T-helper 9 cell (primary cell): ENCODE data around the gene LCA5L.
A peak's percentile ranks its signal among the peaks of the same experiment; 100 is the strongest.
"Not testable (repeated sequence)": the region's sequence is repeated elsewhere in the genome, so short reads cannot be mapped to it uniquely, and the experiment has no call there.

Experiments used
- DNase-seq: peaks from one replicate; pipeline ENCODE4 v3.0.0-alpha.2; 2020

The LCA5L gene

DNA sequence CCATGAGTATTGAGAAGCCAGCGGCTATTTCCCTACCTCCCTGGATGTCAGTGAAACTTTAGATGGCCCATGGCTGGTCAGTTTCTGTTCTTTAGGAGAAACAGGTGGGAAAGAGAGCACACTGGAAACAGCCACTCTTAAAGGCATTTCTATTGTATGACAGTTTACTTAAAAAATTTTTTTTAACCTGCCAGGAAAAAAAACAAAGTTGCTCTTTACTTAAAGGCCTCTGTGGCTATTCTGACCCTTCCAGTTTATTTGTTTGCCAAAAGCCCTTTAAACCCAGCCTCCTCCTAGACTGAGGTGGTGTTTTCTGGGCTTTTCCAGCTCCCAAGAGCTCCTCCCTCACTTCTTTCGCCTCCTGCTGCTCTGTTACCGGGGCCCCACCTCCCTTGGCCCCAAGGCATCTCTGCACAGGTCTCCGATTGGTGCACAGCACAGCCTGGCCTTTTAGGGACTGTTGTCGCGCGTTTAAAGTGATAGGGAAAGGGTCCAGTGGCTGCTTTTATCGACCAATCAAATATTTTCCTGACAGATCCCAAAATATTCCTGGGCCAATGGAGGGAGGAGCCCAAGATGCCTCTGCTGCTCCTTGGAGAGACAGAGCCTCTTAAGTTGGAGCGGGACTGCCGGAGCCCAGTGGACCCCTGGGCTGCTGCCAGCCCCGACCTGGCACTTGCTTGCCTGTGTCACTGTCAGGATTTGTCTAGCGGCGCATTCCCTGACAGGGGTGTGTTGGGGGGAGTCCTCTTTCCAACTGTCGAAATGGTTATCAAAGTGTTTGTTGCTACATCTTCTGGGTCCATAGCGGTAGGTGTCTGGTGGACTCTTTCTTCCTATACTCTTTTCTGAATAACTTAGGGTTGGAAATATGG, 6.0 kb upstream of the LCA5L start, which contains the start of gene SH3BGR:
Gene SH3BGR, plus strand, starts transcription at position 639 of the 875 bp plus-strand sequence. Its CDS starts 127 bp downstream, at position 766.
- DNase-seq = no peak

DNA sequence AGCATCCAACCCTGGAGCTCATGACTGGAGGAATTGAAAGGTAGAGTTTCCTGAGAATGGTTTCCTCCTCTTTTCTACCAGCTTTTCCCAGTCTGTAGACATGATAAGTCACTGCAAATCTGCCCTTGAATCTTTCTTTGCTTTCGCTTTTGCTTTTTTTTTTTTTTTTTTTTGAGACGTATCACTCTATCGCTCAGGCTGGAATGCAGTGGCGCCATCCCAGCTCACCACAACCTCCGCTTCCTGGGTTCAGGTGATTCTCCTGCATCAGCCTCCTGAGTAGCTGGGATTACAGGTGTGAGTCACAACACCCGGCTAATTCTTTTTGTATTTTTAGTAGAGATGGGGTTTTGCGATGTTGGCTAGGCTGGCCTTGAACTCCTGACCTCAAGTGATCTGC, 1.7 kb upstream of the LCA5L start:
- DNase-seq = no peak

DNA sequence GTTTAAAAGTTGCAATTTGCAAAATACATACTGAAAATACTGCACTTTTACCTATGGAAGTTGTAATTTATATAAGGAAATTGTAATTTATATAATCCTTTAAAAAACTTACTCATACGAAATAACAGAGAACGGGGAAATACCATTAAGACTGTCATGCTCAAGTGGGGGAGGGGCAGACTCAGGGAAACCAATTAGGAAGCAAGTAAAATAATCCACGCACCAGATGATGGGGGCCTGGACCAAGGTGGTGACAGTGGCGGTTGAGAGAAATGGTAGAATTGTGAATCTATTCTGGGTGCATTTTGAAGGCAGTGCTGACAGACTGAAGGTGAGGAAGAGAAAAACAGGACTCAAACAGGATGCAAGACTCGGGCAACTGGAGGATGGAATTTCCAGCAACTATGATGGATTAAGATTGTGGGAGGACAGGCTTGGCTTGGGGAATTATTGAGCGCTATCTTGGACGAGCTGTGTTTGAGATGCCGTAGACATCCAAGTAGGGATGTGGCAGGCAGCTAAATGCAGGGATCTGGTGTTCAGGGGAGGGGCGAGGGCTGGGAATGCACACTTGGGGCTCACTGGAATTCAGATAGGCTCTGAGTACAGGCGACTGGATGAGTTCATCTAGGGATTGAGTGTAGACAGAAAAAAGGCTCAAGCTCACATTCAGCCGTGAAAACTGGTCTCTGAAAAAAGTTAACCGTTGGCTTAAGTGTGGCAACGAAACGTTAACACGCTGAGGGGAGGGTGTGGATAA, 977 bp downstream of the LCA5L start:
- DNase-seq = no peak

DNA sequence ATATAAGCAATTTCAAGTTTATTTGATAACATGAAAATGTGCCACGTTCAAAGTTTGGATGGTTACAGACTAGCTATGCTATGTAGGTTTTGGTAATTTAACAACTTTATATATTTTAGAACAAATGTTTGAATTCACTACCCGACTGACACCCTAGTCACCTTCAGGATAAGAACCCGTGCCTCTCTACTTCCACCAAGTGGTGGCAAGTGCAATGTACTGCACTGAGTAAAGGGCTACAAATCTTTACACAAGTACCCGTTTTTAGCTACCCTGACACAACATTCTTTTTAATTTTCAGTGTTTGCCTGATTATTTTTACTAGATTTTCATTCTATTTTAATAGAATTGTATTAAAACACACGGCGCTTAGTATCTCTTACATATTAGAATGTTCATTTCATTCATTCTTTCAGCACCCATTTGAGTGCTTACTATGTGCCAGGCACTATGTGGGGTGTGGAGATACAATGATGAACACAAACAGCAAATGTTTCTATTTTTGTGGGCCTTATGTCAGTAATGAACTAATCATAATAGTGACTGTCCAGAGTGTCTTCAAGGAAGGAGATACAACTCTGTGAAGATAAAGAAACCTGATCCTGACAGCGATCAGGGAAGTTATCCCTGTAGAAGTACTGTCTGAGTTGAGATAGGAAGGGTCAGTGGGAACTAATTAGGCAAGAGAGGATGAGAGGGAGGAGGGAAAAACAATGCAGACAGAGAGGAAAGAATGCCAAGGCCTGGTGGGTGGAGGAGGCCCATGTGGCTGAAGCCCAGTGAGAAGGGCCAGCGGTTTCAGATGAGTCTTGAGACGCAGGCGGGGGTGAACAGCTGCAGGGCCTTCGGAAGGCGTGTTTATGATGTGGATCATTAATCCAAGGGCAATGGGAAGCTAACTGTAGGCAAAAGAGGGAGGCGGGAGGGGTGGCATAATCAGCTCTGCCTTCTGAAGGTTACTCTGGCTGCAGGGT, 3.8 kb downstream of the LCA5L start:
- peak; percentile 5 for DNase-seq

DNA sequence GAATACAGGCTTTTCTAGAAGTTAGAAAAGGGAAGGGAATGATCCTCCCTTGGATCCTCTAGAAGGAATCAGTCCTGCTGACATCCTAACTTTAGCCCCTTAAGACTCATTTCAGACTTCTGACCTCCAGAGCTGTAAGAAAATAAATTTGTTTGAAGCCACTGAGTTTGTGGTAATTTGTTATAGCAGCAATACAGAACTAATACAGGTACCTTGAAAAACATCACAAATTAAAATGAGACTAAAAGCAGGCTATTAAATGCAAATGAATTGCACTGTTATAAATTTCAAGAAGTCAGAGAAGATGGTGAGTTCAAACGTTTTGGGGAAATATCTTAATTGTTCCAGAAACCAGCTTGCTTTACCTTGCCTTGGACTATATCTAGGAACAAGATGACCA, 6.3 kb downstream of the LCA5L start:
- DNase-seq = no peak

DNA sequence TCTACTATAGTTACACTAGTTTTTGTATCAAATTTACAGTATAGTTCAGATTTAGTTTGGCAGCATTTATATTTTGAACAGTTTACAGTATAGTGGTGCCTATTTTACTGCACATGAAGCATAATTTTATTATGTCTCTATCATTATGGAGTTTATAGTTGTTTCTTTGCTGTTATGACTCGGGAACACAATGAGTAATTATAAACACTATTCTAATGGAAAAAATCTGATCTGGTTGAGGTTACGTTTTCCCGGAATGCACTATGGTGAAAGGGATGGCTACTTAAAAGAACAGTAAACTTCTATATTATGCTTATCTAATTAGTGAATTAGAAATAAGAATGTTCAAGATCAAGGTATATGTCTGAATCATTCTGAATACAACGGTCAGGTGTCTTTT, 10.6 kb downstream of the LCA5L start:
- no peak for DNase-seq

DNA sequence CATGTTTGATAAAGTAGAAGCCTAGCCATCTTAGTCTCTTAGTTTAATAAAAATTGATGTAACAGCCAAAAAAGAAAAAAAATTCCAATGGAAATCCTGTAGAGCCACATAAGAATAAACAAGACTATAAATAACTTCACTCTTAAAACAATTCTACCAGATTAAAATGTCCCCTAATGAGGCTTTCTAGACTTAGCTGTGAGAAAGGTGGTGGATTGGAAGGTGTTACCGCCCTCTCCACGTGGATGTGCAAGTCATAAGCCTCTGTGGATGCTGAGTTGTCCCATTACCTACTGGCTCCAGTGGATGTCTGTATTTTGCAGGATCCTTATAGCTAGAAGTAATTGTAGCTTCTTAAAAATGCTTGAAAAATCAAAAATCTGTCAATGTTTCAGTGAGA, 14.6 kb downstream of the LCA5L start:
- DNase-seq = no peak

DNA sequence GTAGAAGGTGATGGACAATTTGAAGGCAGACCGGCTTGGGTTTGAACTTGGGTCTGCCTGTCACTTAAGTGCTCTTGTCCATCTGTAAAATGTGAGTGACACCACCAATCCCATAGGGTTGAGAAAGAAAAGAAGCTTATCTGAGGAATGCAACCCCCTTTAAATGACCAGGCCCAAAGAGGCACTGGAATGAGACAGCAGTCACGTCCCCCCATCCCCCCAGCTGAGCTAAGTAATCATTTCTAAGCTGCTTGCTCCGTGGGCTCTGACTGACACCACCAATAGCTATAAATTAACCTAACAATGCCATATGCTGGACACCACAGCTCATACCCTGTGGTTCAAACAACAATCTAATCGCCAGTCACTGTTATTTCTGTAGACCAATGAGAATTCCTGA, 15.1 kb downstream of the LCA5L start:
- no peak for DNase-seq

DNA sequence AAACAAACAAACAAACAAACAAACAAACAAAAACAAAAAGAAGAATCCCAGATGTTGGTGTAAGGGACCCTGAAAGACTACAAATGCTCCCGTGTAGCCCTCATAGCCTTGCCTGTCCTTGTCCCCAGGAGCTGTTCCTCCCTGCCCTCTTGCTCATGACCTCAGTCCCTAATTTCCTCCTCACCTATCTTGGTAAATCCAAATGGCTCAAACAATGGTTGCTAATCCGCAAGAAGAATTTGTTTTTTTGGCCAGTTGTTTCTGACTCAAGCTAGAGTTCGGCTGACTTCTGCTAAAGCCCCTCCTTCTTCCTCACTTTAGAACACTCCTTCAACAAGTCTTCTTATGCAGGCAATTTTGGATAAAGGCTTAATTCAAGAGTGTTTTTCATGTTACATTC, 15.6 kb downstream of the LCA5L start:
- DNase-seq = no peak

DNA sequence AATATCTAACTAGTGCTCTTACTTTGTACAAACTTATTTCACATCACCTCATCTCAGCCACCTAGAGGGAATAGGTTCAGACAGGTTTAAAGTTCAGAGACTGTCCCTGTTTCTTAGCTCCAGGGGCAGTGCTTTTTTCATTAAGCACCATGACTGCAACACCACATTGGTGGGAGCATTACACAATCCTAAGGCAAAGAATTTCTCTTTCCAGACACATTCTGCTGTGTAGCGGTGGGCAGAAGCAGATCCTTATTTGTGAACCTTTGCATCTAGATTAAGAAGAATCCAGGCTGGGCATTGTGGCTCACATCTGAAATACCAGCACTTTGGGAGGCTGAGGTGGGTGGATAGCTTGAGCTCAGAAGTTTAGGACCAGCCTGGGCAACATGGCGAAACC, 16.1 kb downstream of the LCA5L start:
- DNase-seq = no peak

DNA sequence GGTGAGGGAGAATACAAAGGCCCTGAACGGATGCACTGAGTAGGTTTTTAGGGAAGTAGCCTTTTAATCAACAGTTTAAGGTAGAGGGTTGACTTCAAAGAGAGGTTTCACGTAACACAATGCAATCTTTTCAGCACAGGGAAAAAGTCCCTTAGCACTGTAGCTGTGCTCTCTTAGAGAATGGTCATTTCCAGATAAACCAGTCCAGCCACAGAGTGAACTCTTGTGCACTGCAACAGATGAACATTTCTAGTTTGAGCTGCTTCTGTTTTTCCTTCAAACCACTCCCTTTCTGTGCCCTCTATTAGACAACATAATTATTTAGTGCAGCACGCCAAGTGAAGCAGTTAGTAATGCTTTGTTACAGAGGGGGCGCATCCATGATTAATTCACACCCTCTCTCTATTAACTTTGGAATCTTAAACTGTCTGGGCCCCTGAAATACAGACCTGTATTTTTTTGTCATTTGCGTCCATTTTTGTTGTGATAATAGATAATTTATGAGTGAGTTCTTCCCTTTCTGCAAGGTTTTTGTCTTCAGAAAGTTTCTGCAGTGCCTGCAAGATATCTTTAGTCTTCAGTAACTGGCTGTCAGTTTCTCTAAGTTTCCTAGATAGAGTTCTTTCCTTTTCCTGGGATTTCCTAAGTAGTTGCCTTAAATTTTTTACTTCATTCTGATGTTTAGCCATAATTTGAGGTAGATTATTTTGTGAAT, 22.9 kb downstream of the LCA5L start:
- DNase-seq = no peak

DNA sequence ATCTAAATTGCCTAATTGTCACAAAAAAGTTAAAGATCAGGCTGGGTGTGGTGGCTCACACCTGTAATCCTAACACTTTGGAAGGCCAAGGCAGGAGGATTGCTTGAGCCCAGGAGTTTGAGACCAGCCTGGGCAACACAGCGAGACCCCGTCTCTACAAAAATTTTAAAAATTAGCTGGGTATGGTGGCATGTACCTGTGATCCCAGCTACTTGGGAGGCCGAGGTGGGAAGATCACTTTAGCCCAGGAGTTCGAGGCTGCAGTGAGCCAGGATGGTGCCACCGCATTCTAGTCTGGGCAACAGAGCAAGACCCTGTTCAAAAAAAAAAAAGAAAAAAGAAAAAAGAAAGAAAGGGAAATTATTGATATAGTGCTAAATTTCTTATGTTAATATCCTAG, 26.4 kb downstream of the LCA5L start:
- DNase-seq = not testable (repeated sequence)

DNA sequence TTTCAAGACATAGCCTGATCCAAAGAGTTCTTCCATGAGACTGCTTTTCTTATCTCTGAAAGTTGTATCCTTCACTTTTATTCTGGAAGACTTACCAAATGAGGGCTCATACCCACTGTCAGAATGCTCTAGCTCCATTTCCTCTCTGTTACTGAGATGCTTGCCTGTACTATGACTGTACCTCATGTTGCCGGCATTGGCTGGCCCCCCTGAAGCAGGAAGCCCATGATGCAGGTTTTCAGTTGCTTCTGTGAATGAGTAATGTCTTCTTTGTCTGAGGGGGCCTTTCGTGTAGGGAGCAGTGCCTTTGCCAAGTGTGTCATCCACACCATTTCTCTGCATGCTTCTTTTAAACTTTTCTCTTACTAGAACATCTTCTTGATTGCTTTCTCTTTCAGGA, 39.5 kb downstream of the LCA5L start:
- no peak for DNase-seq

DNA sequence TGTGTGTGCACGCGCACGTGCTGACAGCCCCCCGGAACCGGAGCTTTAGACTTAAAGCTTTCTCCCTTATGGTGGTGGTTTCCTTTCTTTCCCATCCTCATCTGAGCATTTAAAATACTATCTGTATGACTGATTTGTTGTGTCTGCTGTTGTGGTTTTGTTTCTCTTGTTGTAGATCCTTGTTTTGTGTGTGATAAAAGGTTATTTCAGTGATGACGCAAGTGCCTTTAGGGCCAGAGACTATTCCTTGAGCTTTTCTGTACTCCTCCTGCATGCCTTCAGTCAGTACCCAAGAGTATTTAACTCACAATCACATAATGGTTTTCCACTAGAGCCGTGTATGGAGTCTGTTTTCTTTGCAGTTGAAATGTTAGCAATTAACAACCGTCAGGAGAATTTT, 45.4 kb downstream of the LCA5L start:
- DNase-seq = no peak

DNA sequence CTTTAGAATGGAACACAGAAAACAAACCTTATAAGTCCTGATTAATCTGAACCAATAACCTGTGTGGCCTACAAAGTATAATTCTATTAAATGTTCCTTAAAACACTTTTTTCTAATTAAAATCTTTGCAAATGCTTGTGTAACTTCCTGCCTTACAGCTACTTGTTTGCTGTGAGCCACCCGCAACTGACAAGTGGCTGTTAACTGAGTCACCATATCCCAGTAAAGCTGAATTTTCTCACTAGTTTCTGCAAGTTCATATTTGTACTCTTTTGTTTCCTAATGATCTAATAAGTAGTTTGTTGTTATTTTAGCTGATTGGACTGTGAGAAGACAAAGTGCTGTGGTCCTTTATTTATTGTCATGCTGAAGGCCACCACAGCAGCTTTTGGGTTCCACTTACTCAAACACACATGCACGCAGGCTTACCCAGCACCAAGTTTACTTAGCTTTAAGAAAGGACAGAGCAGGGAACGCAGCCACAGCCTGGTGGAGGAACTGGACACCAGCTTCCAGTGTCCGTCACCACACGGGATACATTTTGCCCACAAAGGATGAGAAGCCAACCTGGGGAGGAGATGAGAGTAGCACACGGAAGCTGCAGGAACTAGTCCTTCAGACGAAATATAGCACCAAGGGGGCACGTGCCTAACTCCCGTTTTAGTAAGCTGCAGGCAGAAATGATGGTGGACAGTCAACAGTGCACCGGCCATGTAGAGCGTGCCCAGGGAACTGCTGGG, 47.8 kb downstream of the LCA5L start:
- DNase-seq = no peak

DNA sequence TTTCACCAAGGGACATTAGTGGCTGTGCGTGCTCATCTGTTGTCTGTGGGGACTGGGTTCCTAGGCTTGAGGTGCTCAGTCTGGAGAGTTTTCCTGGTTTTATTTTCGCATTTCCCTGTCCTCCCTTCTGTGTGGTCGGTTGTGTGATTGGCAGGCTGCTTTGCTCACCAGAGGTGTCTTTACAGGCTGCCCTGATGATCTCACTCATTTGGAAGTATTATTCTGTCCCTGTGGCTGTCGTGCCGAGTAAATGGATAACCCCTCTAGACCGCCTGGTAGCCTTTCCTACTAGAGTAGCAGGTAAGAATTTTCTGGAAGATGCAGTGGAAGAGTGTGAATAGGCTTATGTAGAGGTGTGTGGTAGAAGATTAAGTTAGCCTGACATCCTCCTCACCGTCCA, 52.6 kb downstream of the LCA5L start:
- no peak for DNase-seq

DNA sequence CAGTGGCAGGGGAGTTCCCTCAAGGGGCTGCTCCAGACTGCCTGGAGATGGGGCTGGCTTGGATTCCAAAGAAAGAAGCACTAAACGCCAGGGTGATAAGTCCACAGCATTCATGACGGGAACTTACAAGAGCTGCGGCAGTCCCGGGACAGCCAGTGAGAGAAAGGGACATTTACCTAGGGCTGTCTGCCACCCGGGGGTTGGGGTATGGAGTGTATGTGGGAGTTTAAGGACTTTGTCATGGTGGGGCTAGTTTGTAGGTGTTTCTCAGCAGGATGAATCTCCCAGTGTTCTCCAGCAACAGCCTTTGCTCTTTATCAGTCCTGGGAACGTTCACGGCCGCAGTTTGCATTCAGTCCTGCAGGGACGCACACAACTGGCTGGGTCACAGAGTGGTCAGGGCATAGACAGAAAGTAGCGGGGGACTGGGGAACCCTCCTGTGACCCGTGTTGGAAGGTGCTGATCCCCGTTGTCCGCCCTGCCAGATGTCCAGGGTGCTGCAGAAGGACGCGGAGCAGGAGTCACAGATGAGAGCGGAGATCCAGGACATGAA, 55.3 kb downstream of the LCA5L start:
- DNase-seq = no peak

DNA sequence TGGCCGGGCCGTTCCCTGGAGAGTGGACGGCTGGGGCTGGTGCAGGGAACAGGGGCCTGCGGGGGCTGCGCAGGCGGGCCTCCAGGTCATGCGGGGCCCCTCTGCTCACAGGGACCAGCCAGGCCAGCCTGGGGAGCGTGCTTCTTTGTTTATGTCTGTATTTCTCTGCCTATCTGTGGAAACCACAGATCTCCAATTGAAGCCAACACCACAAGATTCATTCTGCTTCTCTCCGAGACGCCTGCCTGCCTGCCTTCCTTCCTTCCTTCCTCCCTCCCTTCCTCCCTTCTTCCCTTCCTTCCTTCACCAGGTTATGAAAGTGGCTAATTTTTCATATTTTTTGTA, 56.8 kb downstream of the LCA5L start:
- DNase-seq = no peak

DNA sequence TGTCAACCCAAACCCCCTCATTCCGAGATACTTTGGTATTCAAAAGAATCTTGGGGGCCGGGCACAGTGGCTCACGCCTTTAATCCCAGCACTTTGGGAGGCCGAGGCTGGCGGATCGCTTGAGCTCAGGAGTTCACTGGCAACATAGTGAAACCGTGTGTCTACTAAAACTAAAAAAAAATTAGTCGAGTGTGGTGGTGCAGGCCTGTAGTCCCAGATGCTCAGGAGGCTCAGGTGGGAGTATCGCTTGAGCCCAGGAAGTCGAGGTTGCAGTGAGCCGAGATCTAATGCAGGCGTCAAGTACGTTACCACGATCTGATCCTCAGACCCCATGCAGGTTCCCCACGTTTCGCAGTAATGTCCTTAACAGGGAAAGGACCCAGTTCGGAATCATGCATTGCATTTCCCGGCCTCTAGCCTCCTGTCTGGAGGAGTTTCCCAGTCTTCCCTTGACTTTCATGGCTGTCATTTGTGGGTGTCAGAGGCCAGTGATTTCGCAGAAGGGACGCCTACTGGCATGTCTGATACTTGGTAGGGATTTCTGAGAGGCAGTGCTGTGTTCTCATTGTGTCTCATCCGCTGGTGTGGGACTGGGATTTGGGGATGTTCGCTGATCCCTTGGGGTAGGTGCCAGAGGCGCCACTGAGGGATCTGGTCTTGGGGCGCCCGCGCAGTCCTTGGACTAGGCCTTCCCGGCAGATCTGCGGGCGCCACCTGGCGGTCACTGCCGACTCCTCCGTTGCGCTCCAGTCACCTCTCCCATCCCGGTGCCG, 57.4 kb downstream of the LCA5L start:
- DNase-seq = peak; percentile 94

DNA sequence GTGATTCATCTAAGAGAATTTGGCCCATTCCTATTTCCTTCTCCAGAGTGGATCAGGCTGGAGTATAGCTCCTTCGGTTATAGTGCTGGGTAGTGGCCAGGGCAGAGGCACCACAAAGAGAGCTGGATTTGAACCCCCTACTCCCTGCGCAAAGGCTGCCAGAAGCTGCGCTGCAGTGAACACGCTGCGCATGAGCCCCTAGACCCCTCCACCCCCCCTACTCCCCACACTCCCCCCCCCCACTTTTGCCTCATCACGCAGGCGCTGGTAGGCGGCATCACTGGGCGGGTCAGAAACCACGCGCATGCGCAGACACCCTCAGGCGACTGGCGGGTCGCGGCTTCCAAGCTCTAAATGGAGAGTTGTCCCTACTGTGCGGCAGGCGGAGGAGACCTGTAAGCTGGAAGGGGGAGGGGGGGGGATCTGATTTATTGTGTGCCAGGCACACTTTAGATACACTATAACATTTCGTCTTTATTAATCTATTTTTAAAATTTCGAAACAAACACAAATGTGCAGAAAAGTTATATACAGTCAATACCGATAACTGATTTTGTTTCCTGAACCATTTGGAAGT, 58.0 kb downstream of the LCA5L start:
- peak; percentile 95 for DNase-seq
